ENCODE data around the gene IAPP.
"Not testable (repeated sequence)": the region's sequence is repeated elsewhere in the genome, so short reads cannot be mapped to it uniquely, and the experiment has no call there.

IAPP gene

DNA sequence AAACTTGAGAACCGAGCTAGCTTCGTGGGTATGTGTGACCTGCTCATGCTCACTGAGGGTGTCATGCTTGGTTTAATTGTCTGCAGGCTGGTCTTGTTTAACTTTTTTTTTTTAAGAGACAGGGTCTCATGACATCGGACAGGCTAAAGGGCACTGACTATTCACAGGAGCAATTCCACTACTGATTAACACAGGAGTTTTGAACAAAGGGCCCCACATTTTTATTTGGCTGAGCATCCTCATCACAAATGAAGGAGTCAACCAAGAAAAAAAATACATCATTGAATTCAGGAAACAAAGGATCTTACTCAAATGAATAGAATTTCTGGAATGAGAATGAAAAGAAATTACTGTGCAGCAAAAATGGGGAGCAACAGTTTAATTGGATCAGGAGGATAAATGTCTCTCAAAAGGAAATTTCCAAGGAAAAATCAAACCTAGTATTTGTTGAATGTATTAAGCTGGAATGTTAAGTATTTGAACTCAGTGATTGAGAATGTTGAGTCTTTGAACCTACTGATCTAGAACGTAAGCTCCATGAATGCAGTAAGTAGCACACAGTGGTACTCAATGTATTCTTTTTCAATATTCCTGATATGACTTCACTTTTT lies 43.9 kb downstream of the IAPP start:
- DNase-seq, result no peak
- no peak for TF ChIP-seq POLR2A (IDR thresholded peaks at IDR 0.05; ENCODE audit: low read length)
- TF ChIP-seq GATA1 (IDR thresholded peaks at IDR 0.05; ENCODE audit: low read depth, low read length), result no peak

DNA sequence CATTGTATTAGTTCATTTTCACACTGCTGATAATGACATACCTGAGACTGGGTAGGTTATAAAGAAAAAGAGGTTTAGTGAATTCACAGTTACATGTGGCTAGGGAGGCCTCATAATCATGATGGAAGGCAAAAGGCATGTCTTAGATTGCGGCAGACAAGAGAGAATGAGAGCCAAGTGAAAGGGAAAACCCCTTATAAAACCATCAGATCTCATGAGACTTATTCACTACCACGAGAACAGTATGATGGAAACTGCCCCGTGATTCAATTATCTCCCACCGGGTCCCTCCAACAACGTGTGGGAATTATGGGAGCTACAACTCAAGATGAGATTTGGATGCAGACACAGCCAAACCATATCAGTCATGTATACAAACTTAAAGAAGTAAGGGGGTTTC lies 45.7 kb downstream of the IAPP start:
- DNase-seq, result not testable (repeated sequence)

DNA sequence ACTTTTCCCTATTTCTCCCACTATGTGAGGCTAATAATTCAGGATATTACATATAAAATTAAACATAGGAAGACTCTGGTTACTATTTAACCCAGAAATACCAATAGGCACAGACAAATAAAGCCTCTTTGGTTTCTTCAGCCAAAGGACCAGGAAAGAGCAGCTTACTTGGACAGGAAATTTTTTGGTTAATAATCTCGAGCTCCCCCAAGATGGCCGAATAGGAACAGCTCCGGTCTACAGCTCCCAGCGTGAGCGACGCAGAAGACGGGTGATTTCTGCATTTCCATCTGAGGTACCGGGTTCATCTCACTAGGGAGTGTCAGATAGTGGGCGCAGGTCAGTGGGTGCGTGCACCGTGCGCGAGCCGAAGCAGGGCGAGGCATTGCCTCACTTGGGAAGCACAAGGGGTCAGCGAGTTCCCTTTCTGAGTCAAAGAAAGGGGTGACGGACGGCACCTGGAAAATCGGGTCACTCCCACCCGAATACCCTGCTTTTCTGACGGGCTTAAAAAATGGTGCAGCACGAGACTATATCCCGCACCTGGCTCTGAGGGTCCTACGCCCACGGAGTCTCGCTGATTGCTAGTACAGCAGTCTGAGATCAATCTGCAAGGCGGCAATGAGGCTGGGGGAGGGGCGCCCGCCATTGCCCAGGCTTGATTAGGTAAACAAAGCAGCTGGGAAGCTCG lies 46.5 kb downstream of the IAPP start:
- DNase-seq, result not testable (repeated sequence)

DNA sequence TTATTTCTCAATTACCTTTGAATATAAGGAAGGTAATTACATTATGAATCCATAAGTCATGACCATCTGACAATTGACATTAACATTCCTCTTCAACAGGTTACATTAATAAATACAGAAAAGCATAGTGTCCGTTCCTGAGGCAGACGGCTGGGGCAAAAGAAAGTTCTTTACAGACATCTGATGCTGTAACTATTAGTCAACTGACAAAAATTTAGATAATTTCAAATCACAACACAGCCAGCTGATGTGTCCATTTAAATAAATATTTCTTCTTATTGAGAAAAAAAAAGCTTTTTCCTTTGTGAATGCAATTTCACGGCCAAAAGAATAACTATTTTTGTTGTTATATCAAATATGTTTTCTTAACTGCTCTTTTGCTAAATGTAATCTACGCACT lies 55.5 kb downstream of the IAPP start:
- DNase-seq, result no peak
- TF ChIP-seq GATA1 (IDR thresholded peaks at IDR 0.05; ENCODE audit: low read depth, low read length) (no peak), POLR2A (IDR thresholded peaks at IDR 0.05; ENCODE audit: low read length) (no peak)
